GF-D8 (cell line): ENCODE measurements around the gene TTC19.
"Not testable (repeated sequence)": the region's sequence is repeated elsewhere in the genome, so short reads cannot be mapped to it uniquely, and the experiment has no call there.

Experiments used
- DNase-seq: peaks from one replicate; lab custom pipeline; 2025; lab: John Stamatoyannopoulos, UW

The TTC19 gene

GRCh38 chr17:15973016-15973415 lies 26.6 kb upstream of the TTC19 start:
- no peak for DNase-seq

- no peak for DNase-seq
Observed at GRCh38 chr17:15973834-15974233, 25.8 kb upstream of the TTC19 start.

DNA sequence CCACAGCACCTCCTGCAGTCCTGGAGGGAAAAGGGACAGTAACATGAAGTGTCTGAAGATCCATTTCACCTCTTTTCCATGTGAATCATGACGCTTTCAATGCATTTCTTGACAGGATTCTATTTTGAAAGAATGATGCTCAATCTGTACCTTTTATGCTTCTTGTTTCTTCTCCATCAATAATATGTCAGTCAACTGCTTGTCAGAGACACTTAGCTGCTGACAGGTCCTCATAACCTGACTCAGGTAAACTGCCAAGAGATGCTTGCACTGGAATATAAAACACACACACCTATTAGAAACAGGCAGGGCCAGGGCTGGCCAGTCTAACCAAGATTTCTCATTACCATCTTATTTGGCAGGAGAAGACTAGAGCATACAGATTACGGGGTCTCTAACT lies 21.7 kb upstream of the TTC19 start:
- DNase-seq = no peak

DNA sequence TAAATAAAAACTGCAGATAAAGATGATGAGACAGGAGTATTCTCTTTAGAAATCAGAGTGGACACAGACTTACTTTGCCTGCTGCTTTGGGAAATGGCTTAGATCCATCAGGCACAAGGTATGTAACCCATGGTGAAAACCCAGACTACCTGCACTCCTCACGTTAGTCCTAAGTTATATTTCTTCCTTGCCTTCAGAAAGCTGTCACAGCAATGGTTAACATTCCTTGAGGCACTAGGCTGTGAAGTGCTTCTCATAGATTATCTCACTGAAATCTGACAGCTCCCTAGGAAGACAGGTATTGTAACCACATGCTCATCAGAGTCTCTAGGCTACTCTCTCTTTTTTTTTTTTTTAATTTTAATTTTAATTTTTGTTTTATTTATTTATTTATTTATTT lies 21.0 kb upstream of the TTC19 start:
- DNase-seq = no peak

DNA sequence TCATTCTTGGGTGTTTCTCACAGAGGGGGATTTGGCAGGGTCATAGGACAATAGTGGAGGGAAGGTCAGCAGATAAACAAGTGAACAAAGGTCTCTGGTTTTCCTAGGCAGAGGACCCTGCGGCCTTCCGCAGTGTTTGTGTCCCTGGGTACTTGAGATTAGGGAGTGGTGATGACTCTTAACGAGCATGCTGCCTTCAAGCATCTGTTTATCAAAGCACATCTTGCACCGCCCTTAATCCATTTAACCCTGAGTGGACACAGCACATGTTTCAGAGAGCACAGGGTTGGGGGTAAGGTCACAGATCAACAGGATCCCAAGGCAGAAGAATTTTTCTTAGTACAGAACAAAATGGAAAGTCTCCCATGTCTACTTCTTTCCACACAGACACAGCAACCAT lies 20.6 kb upstream of the TTC19 start:
- not testable (repeated sequence) for DNase-seq

DNA sequence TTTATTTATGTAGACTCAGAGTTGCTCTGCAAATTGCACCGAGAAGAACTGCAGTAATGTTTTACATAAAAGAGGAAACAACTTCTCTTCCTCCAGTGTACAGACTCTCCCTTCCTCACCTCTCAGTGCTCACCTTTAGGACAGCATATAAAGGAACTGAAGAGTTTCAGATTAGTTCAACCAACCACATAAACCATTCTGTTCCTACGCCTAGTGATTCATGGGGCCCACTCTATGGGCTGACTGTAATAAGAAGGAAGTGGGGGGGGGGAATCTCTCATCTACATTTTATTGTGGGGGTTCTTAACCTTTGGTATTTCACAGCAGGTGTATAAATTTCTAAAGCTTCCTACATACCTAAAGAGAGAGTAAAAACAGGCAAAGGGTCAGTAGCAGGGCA lies 18.4 kb upstream of the TTC19 start:
- no peak for DNase-seq

GRCh38 chr17:15981646-15982580 lies 17.7 kb upstream of the TTC19 start:
- no peak for DNase-seq

GRCh38 chr17:15996322-15996721 lies 3.3 kb upstream of the TTC19 start:
- DNase-seq = no peak

- no peak for DNase-seq
Observed at GRCh38 chr17:15998031-15998562, 1.5 kb upstream of the TTC19 start.

GRCh38 chr17:15999974-16000827 lies 577 bp downstream of the TTC19 start:
- no peak for DNase-seq

- DNase-seq = no peak
Observed at GRCh38 chr17:16001226-16001897, 1.7 kb downstream of the TTC19 start.

DNA sequence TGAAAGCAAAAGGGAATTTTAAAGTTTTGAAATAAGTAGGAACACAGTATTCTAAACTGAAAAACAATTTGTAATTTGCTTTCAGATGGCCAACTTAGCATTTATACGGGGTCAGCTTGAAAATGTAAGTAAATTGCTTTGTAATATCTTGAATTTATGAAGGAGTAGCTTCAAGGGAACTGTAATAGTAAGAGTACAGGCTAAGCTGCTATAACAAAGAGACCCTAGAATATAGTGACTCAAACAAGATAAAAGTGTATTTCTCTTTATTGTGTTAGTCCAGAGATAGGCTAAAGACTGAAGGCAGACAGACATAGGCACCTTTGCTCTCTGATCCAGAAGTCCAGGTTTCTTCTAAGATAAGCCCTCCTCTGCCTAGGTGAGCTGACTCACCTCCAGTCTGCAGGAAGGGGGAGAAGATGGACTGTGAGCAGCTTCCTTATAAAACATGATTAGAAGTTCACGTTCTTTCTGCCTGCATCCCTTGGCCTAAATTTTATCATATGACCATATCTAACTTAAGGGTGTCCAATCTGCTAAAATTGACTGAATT lies 3.2 kb downstream of the TTC19 start:
- DNase-seq = no peak

DNA sequence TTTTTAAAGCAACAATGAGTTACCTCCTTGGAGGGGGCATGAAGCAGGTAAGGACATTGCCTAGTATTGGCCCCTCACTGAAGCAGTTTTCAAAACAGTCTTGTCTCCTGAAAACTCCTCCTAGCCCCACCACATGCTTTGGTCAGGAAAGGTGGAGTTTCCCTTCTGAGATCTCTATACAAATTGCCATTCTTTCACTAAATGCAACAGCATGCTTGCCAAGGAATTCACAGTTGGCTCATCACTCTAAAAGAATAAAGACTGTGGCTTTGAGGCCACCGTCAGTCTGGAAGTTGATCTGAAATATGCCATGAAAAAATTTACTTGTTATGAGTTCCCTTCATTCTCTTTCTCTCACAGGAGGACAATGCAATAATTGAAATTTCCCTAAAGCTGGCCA lies 4.2 kb downstream of the TTC19 start:
- no peak for DNase-seq

DNA sequence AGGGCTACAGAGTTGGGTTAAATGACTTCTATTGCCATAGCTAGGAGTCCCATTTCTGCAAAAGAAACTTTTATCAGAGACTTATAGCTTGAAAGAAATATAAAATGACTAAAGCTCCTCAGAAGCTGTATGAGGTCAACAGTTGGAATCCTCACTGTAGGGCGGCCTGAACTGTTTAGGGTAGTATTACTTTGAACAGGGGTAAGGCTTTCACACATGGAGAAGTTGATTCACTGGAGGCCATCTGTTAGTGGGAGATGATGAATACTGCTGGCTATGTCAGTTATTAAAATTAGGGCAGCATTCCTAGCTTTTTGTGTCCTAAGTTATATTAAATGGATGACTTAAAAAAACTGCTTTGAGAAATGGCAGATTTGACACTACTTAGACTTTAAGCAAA lies 6.0 kb downstream of the TTC19 start:
- no peak for DNase-seq

- DNase-seq = no peak
Observed at GRCh38 chr17:16007439-16007838, 7.8 kb downstream of the TTC19 start.

DNA sequence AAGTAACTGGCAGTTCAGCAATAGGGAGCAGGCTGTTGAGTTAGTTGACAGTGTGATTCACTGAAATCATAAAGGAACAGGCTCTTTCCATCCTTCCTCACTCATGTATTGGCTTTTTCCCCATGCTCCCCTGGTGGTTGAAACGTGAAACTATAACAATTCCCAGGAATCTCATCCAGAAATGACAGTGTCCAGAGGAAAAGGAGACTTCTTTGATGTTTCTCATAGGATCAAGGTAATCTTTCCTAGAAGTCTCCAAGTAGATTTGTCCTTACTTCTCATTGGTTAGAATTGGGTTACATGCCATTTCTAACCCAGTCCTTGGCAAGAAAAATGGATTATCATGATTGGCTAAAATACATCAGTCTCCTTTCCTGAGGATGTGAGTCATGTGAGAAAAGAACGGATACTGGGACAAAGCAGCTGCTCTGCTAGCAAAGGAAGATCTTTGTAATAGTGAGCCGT lies 14.4 kb downstream of the TTC19 start:
- DNase-seq = no peak

DNA sequence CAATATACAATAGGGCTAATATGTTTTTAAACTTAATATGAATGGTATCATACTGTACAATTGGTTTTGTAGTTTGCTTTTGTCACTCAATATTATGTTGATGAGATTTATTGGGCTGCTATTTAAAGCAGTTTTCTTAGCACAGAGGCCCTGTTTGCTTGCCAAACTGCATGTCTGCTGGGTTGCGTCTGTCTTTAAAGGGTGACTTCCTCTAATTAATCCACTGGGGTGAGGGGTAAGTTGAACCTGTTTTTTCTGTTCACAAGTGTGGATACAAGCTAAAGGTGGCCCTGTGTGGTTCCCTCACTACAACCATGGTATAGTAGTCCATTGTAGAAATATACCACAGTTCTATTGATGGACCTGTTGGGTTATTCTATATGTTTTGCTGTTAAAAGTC lies 19.7 kb downstream of the TTC19 start:
- DNase-seq = no peak

DNA sequence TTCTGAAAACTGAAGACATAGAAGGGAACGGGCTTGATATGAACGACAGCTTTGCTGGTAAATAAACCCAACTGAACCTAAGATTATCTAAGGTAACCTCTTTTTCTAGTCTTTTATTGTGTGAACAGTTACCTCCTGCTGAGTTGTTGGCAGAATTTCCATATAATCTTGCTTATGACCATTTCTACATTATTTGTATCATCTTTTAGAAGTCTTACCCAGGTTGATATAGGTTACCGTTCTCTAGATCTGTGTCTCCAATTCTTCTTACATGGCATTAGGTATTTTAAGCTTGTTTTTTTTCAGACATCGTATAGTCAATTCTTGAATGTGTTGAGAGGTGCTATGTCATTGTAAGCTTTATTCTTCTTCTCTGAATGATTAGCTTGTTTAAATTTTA lies 24.3 kb downstream of the TTC19 start:
- DNase-seq = no peak

DNA sequence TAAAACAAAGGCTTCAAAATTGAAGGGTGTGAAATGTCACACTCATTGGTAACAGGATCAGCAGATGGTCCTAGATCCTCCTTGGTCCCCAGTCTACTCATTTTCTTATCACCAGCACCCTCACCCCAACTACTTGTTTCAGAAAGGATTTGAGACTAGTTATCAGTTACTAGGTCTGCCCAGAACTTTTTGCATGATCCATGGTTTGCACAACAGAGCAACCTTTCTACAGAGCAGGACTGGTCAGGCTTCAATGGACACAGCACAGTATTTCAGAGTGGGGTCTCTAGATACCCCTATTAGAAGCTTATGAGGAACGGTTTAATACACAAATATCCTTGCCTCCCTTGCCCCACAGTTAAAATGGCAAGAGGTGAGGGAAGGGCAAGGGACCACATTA lies 25.6 kb downstream of the TTC19 start:
- DNase-seq = no peak

DNA sequence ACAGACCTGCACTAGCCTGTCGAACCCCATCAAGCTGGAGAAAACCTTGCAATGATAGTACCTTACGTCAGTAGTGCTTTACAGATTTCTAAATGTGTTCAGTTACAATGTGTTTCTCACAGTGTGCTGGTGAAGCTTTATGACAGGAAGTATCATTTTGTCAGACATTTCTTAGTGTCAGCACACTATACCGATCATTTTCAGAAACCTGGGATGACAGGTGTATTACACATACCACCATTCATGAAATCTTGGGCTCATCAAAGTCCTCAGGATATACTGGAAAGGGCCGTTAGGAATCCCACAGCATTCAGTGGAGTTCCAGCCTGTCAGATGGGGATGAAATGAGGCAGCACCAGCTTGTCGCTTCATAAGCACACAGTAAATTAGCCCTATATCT lies 27.3 kb downstream of the TTC19 start:
- no peak for DNase-seq

DNA sequence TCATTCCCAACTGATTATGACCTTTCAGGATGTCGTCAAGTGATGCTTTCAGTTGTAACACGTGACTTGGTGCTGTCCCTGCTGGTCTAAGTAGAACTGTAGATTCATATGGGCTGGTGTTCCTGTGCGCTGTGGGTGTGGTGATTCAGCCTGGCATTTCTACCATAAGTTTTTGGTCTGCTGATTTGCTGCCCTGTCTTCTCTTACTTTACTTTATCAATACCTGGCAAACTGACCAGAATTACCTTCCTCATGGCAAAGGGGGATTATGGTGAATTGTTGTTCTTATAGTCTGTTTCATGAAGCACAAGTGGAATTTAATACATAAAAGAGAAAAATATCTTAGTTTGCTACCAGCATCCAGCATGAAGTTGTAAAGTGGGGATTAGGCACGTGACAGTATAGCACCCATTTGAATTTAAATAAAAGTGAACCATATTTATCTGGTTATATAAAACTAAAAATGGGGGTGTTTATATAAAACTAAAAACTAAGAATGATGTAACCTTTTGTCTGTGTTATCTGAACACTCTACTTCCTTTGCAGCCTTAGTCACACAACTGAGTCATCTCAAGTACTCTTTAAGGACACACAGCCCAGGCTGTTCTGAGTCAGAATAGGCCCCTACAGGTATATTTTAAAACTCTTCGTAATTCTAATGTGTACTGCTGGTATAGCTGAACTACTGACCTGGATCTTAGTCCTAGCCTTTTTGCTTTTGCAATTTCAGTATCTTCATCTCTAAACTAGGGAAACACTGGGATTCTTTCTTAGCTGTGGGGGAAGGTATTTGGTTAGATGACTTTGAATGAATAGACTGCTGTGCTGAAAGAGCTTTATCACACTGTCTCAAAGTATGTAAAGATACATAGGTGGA lies 28.3 kb downstream of the TTC19 start:
- no peak for DNase-seq
